Choroid plexus epithelial cell (primary cell): ENCODE results near the gene B4GALT3.

Experiments
- DNase-seq: peaks from one replicate; pipeline ENCODE4 v3.0.0-alpha.2; 2010; ENCODE audit warnings: low read depth
- H3K4me3 ChIP-seq: 2 replicates; pipeline ENCODE4 v1.5.1; 2011; ENCODE audit warnings: low read depth, mild to moderate bottlenecking, control low read depth, low read length, moderate library complexity
- CTCF ChIP-seq: conservative IDR thresholded peaks from 2 replicates; pipeline ENCODE4 v1.5.1; 2011; ENCODE audit warnings: low read depth, mild to moderate bottlenecking, control low read depth, inconsistent platforms, low read length, moderate library complexity

The B4GALT3 gene

GRCh38 chr1:161121834-161122233, 55.5 kb downstream of the B4GALT3 start:
- no peak for TF ChIP-seq CTCF
- H3K4me3 ChIP-seq, result no peak overlapping the region
- no peak for DNase-seq
